GM23248 (cell line): ENCODE results near the gene CMIP.

Experiments
- EZH2 ChIP-seq: fragments of 200-600 bp; sonication (generic); IDR thresholded peaks from 2 replicates; pipeline ENCODE4 v1.6.1; 2018; ENCODE audit warnings: antibody characterized with exemption, mild to moderate bottlenecking; ENCODE audit not compliant: insufficient read depth, poor library complexity, severe bottlenecking
- EZH2phosphoT487 ChIP-seq: fragments of 200-600 bp; sonication (generic); IDR thresholded peaks from 2 replicates; pipeline ENCODE4 v1.6.1; 2018; ENCODE audit warnings: antibody characterized with exemption, moderate library complexity, mild to moderate bottlenecking, low read depth; ENCODE audit not compliant: insufficient read depth

DNA sequence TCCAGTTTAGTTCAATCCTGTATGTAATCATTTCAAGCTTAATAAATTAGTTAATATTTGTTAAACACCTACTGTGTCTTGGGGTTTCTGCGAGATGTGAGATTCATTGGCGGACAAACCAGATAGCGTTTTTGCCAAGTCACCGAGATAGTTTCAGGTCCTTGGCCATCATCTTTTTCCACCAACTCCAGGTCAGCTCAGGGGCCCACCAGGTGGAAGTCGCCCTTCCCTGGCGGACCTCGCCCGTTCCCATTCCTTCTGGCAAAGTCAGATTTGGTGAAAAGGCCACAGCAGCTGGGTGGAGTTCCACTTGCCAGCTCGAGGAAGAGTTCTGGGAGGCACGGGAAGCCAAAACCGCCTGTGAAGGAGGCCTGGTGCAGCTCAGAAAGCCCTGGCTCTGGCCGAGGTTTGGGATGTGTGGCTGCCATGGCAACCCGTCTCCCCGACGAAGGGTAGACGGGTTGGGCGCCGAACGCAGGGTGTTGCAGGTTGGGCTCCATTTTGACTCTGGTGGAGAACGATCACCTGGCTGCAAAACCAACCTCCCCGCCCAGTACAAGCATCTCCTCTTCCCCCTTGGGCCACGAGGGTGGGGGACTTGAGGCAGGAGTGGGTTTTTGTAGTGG is 39.5 kb downstream of the CMIP start:
- TF ChIP-seq EZH2 (no peak), EZH2phosphoT487 (no peak)
